Stimulated activated naive CD8-positive, alpha-beta T cell treated with anti-CD3 and anti-CD28 coated beads, Interleukin-15, Interleukin-2, amounts not matched to agents 100 U/mL and 50 U/mL, for 24 hours (primary cell): ENCODE results near the gene IDUA.

Experiments used
- ATAC-seq: fragments of 150-1000 bp; cut with Tn5 transposase; one replicate; pipeline ENCODE4 v1.10.0; 2021
- DNase-seq: peaks from one replicate; pipeline ENCODE4 v3.0.0; 2021

The IDUA gene

GRCh38 chr4:1001561-1002130, 14.8 kb downstream of the IDUA start:
- DNase-seq (no peak), ATAC-seq (no peak)

- no peak for DNase-seq
- no peak for ATAC-seq
Observed at GRCh38 chr4:1002131-1002630, 15.3 kb downstream of the IDUA start.

- no peak for ATAC-seq
- no peak for DNase-seq
Observed at GRCh38 chr4:1002631-1003251, 15.9 kb downstream of the IDUA start.

DNA sequence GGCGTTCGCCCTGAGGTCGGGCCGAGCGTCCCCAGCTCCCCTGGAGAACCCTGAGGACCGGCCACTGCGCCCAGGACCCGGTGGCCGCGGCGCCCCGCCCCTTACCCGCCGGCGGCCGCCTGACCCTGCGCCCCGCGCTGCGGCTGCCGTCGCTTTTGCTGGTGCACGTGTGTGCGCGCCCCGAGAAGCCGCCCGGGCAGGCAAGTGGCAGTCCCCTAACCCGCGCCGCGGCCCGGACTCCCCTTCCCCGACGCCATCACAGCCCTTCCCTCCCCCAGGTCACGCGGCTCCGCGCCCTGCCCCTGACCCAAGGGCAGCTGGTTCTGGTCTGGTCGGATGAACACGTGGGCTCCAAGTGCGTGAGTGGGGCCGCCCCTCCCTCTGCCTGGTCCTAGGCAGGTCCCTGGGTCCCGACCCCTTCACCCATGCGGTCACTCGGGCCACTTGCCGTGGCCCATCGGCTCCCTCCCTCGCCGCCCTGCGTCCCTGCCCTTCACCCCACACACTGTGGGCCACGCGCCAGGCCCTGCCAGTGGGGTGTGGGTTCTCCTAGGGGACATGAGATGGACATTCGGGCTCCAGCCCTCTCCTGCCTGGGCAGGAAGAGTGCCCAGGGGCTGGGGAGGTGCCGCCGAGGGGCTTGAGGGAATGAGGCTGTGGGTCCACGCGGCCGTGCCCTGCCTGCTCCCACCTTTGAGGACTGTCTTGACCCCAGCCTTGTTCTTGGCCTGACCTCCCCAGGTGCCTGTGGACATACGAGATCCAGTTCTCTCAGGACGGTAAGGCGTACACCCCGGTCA, 16.6 kb downstream of the IDUA start:
- ATAC-seq: no peak

DNA sequence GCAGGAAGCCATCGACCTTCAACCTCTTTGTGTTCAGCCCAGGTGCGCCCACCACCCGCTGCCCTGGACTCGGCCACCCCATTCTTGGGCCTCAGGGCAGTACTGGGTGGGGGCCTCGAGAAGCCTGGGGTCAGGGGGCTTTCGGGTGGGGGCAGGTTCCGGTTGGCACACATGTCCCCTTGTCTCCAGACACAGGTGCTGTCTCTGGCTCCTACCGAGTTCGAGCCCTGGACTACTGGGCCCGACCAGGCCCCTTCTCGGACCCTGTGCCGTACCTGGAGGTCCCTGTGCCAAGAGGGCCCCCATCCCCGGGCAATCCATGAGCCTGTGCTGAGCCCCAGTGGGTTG, 17.2 kb downstream of the IDUA start:
- ATAC-seq (no peak), DNase-seq (no peak)

More for the DNA sequence above, 16.6 kb downstream of the IDUA start:
- DNase-seq: no peak

GRCh38 chr4:1004557-1005485, 18.0 kb downstream of the IDUA start:
- ATAC-seq: no peak

GRCh38 chr4:1006856-1007255, 20.0 kb downstream of the IDUA start:
- ATAC-seq (no peak), DNase-seq (no peak)

More at GRCh38 chr4:1004557-1005485, 18.0 kb downstream of the IDUA start:
- no peak for DNase-seq

- ATAC-seq (no peak), DNase-seq (peak; percentile 29)
Observed at GRCh38 chr4:1008840-1009541, 22.1 kb downstream of the IDUA start.

GRCh38 chr4:1009542-1010394, 22.9 kb downstream of the IDUA start:
- ATAC-seq (peak; percentile 49), DNase-seq (peak; percentile 82)

DNA sequence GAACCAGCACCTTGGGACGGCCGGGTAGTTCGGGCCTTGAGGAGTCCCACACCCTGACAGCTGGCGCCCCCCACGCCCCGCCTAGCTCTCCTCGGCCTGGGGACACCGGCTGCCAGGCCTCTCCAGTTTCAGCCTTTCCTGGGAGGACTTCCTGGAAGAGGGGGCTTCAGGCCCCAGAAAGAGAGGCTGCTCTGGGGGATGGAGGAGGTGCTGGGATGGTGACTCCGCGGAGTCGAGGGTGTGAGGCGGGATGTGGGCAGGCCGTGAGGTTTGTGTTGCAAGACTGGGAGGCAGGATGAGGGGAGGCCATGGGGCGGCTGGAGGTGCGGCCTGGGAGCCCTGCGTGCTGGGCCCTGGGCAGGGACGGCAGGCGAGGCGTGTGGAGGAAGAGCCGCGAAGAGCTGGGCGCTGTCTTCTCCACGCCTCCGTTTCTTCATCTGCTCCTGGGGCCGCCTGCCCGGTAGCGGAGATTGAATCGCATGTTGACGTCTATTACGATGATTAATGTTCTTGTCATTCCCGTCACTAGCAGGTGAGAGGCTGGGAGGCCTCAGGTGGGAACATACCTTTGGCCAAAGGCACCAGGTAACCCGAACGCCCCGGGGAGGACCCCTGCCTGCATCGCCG, 23.7 kb downstream of the IDUA start:
- peak; percentile 52 for ATAC-seq

DNA sequence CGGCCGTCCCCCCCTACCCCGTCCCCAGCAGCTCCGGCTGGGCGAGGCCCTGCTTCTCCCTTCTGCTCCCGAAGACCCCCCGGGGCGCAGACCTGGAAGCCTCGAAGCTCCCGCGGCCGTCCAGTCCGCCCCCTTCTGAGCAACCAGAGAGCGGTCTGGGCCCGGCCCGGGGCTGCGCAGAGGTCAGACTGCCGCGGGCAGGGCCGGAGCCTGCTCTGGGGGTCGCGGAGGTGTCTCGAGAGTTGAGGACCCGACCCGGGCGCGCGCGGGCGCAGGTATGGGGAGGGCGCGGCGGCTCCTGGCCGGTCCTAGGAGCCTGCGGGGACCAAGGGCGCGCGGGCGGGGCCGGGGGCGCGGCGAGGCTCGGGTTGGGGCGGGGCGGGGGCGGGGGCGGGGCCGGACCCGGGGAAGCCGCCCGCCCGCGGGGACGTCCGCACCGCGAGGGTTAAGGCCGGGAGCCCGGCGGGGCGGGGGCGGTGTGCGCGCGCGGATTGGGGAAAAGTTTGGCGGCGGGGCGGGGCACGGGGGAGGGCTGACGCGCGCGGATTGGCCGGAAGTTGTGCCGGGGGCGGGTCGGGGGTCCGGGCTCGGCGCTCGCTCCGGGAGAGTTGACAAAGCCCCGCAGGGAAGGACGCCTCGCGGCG, 24.3 kb downstream of the IDUA start, which contains the start of gene FGFRL1:
FGFRL1 (plus strand) TSS at position 605 of the 644 bp plus-strand sequence. CDS start 860 bp downstream, outside the sequence.
- DNase-seq: peak; percentile 96
- ATAC-seq: peak; percentile 58

More for the DNA sequence above, 23.7 kb downstream of the IDUA start:
- DNase-seq: peak; percentile 78

DNA sequence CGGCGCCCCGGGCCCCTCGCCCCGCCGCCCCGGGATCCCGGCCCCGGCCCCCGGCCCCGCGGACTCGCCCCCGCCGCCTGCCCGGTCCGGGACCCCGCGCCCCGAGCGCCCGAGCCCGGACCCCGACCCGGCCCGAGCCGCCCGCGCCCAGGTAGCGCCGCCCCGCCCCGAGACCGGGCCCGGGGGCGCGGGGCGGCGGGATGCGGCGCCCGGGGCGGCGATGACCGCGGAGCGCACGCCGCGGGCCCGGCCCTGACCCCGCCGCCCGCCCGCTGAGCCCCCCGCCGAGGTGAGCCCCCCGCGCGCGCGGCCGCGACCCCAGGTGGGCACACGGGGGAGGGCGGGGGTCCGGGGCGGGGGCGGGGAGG, 24.8 kb downstream of the IDUA start:
- ATAC-seq: no peak
- no peak for DNase-seq

- ATAC-seq: no peak
- DNase-seq: peak; percentile 44
Observed at GRCh38 chr4:1012034-1012739, 25.3 kb downstream of the IDUA start.

- no peak for ATAC-seq
Observed at GRCh38 chr4:1013225-1014073, 26.6 kb downstream of the IDUA start.

DNA sequence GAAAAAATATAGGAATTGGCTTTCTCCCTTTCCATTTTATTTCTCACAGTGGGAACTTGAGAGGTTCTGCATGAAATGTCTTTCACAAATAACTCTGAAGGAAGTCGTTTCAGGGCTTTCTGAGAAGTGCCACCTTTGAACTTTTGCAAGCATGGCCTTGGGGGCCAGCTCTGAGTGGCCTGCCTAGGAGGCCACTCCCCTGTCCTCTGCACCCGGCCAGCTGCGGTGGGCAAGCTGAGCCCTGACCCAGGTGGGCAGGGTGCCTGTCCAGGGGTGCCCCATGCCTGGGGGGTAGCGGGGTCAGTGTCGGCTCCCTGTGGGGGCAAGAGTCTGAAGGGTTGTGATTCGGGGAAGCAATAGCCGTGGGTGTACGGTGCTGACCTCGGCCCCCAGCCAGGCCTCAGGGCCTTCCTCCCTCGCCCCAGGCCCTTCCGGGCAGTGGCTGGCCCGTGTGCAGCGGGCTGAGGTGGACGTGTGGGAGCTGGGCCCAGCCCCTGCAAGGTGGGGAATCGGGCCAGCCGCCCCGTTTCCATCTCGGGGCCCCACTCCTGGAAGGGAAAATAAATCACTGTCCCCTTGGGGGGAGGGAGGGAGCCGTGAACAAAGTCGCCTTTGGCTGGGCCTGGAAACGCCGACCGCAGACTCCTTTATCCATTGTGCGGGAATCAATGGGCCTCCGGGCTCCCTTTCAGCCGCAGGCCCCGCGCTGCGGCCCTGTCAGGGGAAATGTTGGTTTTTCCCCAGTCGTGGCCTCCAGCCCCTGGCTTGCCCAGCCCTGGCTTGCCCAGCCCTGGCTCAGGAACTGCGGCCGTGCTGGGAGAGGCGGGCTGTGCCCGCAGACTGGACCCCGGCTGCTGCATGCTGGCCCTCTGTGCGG, 27.7 kb downstream of the IDUA start:
- DNase-seq (no peak), ATAC-seq (no peak)

More at GRCh38 chr4:1013225-1014073, 26.6 kb downstream of the IDUA start:
- DNase-seq: no peak

DNA sequence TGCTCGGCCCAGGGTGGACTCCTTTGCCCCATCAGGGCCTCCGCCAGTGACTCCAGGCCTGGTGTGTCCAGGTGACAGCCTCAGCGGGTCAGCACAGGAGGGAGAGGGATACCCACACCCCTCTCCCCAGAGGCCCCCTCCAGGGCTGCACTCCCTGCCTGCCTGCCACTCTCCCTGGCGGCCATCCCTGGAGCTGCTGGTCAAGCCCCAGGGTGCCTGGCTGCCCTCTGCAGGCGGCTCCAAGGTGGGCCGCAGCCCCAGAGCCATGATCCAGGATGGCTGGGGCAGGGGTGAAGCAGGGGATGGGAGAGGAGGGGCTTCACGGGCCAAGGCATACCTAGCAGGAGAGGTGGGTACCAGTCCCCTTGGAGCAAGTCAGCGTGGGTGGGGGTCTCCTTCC, 28.3 kb downstream of the IDUA start:
- DNase-seq (no peak), ATAC-seq (no peak)

DNA sequence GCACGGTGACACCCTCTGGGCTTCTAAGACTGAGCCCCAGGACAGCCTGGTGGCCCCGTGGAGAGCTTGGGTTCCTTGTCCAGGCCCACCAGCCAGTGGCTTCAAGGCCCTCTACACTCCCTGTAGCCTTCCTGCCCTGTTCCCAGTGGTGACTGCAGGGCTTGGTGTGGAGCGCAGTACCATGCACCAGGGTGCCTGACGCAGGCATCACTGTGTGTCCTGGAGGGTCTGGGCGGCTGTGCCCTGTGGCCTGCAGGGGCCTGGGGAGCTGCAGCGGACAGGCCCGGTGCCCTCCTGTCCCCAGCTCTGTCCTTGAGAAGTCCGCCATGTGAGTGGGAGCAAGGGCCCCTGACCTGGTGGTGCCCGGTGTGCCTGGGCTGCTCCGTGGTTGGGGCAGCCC, 28.9 kb downstream of the IDUA start:
- DNase-seq: no peak
- no peak for ATAC-seq
